NCI-H2107 treated with DMSO at 0.1 percent for 48 hours (cell line): Measurements from ENCODE around the gene CDH4.

Experiments used
- DNase-seq: peaks from one replicate; lab custom pipeline; 2025; ENCODE audit not compliant: unreplicated experiment; lab: John Stamatoyannopoulos, UW

Gene CDH4

DNA sequence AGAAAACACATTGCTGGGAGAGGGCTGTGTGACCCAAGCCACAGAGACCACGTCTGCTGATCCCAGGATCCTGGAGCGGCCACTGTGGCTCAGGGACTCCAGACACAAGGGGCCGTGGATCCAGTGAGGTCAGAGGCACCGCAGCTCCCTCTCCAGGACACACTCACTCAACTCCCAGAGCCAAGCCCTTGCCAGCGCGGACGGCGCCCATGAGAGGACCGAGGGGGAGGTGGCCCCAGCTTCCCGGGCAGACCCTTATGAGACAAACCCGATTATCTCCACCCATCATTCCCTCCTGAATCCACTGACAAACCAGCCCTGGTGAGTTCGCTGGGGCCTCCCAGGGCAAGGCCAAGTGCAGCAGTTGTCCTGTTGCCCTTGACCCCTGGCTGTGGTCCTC is 612.4 kb downstream of the CDH4 start:
- no peak for DNase-seq

- no peak for DNase-seq
Measured at GRCh38 chr20:61865353-61865752, 613.3 kb downstream of the CDH4 start.

GRCh38 chr20:61866165-61866564 is 614.1 kb downstream of the CDH4 start:
- no peak for DNase-seq

GRCh38 chr20:61868006-61868405 is 615.9 kb downstream of the CDH4 start:
- no peak for DNase-seq

GRCh38 chr20:61868466-61869090 is 616.5 kb downstream of the CDH4 start:
- DNase-seq: no peak

DNA sequence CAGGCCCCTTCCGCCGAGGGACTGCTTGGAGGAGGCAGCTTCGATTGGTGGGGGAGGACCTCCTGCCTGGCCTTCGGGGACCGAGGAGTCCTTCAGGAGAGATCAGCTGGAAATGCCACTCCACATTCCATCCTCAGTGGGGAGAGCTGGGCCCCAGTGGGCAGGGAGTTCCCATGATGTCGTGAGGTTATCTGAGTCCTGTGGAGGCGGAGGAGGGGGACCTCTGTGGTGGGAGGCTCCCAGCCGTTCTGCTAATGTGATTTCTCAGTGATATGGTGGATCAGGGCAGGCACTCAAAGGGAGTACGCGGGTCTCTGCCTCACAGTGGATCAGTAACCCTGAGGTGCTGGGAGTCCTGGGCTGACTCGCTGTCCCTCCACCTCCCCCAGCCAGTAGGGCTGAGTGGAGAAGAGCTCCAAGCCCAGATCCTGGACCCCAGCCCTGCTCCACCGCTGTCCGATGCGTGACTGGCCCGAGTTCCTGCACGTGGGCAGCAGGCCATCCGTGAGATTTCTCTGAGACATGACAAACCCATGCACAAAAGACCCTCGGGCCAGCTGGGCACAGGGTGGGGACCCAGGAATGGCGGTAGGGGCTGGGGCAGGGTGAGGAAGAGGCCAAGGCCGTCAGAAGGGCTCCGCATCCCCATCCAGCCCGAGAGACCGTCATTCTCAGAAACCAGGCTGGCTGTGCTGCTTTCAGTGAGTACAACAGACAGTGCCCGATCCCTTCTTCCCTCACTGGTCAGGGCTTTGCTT is 617.9 kb downstream of the CDH4 start:
- no peak for DNase-seq

- no peak for DNase-seq
Measured at GRCh38 chr20:61871160-61871559, 619.1 kb downstream of the CDH4 start.

- no peak for DNase-seq
Measured at GRCh38 chr20:61871913-61872312, 619.9 kb downstream of the CDH4 start.

- DNase-seq: no peak
Measured at GRCh38 chr20:61872371-61872900, 620.4 kb downstream of the CDH4 start.

DNA sequence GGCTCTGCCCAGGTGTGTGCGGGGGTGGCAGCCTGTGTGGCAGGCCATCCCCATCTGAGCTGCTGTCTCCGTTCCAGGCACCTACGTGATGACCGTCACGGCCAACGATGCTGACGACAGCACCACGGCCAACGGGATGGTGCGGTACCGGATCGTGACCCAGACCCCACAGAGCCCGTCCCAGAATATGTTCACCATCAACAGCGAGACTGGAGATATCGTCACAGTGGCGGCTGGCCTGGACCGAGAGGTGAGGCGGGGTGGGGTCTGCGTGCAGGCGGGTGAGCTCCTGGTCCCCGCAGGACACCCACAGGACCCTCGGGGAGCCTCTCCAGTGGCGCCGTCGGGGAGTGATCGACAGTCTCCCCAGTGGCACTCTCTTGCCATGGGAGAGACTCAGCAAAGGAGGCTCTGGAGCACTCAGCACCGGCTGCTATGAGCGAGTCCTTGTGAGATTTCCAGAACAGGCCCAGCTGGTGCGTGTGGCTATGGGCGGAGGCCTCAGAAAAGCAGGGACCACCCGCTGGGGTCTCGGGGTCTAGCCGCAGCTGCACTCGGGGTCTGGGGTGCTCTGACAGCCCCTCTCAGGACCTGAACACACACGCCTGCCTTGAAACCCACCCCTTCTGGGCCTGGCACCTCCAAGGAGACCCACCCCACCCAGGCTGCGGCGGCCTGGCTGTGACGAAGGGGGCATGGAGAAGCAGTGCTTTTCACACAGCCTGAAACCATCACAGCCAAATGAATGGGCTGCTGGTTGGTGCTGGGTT is 621.8 kb downstream of the CDH4 start:
- DNase-seq: no peak

GRCh38 chr20:61874421-61875068 is 622.5 kb downstream of the CDH4 start:
- no peak for DNase-seq

DNA sequence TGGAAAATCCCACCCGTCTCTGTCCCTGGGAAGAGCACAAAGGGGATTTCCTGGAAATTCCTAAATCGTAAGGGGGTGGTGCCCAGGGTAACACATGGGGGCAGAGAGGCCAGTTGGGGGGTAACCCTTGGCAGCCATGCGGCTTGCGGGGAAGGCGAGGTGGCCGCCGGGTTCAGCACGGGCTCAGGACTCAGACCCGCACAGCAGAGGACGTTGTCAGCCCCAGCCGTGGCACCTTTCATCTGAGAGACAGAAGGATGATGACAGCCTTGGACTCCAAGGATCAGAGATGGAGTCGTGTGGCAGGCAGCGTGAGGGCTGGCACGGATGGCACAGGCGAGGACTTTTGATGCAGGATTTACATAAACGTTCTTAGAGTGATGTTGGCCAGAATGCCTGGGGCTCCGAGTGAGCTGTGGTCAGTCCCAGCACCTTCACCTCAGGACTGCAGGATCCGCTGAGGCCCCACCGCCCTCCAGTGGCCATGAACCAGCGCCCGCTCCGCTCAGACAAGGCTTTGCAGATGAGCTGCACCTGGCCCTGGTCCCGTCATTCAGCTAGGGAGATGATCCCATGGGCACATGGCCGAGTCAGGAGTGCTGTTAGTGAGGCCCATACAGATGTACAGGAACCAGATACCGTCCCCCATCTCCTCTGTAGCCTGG is 623.3 kb downstream of the CDH4 start:
- DNase-seq: no peak

- DNase-seq: no peak
Measured at GRCh38 chr20:61875996-61876395, 623.9 kb downstream of the CDH4 start.

DNA sequence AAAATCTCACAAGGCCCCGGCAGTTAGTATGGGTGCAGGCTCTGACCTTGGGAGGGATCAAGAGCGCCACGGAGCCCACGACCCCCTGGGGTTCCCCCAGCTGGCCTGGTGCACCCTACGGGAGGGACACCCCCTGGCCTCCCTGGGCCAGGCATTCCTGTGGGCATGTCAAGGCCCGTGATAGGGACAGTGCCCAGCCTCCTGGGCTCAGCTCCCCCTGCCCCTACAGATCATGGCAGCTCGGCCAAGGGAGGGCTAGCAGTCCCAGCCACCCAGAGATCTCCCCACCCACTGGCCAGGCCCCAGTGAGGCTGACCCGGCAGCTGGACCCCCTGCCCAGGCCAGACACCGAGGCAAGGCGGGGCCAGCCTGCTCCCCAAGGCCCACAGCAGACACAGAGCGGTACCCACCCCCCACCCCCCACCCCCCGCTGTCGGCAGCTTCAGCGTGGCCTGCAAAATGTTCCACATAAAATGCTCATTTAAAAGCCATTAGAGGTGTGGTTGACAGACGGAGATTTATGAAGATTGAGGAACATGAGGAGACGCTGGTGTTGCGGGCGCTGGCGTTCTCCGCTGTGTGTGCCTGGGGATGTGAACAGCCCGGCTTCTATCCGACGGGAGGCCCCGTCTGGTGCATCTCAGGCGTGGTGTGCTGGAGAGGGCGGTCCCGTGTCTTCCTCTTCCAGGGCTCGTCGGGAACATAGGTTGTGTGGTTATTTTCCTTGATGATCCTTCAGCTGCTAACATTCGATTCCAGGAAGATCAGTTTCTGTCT is 625.1 kb downstream of the CDH4 start:
- no peak for DNase-seq

- no peak for DNase-seq
Measured at GRCh38 chr20:61877776-61878477, 625.9 kb downstream of the CDH4 start.

- DNase-seq: no peak
Measured at GRCh38 chr20:61878478-61879302, 626.6 kb downstream of the CDH4 start.

DNA sequence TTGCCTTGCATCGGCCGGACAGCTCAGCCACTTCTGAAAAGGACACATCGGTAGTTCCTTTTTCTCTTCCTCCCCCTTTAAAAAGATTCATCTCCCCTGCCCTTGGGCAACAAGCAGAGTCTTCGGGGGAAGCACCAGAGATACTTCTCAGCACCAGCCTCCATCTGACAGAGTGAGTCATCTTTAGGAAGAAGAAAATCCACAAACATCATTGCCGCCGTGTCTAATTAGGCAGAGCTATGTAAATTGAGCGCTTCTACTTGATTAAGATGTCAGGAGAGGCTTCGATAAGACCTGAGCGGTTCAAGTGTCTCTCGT is 627.2 kb downstream of the CDH4 start:
- no peak for DNase-seq

DNA sequence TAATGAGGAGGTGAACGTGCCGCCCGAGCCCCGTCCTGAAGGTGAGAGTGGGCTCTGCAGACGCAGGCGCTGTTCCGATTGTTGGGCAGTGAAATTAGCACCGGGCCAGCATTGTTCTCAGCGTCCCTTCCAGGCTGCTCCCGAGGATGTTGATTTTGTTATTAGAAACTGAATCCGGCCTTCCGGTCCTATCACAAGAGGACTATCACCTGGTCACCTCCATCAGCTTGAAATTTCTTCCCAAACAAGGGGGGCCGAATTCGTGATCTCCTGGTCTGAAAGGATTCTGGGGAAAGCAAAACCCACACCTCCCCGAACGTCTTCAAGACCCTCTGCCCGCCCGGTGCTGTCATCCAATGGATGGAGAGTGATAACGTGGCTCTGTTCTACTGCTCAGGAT is 627.6 kb downstream of the CDH4 start:
- no peak for DNase-seq

GRCh38 chr20:61880706-61881105 is 628.6 kb downstream of the CDH4 start:
- no peak for DNase-seq
